Measurements from ENCODE around the gene COL24A1. TPM values are rescaled to one million over a fixed set of nuclear protein-coding genes. Genes with fewer than 3 reads are reported as not detected.
"Not testable (repeated sequence)": the region's sequence is repeated elsewhere in the genome, so short reads cannot be mapped to it uniquely, and the experiment has no call there.

The COL24A1 gene
- total RNA-seq, 2 experiments from 2014 or later: not detected

GRCh38 chr1:86140281-86140880 lies 16.2 kb downstream of the COL24A1 start:
- CTCF ChIA-PET: no interaction called here

GRCh38 chr1:86138746-86139145 lies 17.8 kb downstream of the COL24A1 start:
- H3K27me3 Mint-ChIP-seq: no peaks in the 10 kb centered on the region
- H3K27ac Mint-ChIP-seq: no peak overlapping the region
- no peak overlapping the region for H3K4me3 Mint-ChIP-seq
- ChIA-PET CTCF (no interaction called here), POLR2A (no interaction called here)
- no peaks in the 10 kb centered on the region for H3K4me1 Mint-ChIP-seq
- no peaks in the 10 kb centered on the region for H3K36me3 Mint-ChIP-seq (ENCODE audit: low read depth)
- H3K9me3 Mint-ChIP-seq: no peaks in the 10 kb centered on the region
- DNase-seq: no peak

More at GRCh38 chr1:86140281-86140880, 16.2 kb downstream of the COL24A1 start:
- H3K4me3 Mint-ChIP-seq: no peak overlapping the region
- no peaks in the 10 kb centered on the region for H3K27me3 Mint-ChIP-seq
- H3K9me3 Mint-ChIP-seq: no peaks in the 10 kb centered on the region
- POLR2A ChIA-PET: no interaction called here
- H3K27ac Mint-ChIP-seq: no peak overlapping the region
- no peaks in the 10 kb centered on the region for H3K4me1 Mint-ChIP-seq
- DNase-seq: no peak
- H3K36me3 Mint-ChIP-seq (ENCODE audit: low read depth): no peaks in the 10 kb centered on the region

GRCh38 chr1:86137436-86137835 lies 19.1 kb downstream of the COL24A1 start:
- Mint-ChIP-seq H3K4me1 (no peaks in the 10 kb centered on the region), H3K9me3 (no peaks in the 10 kb centered on the region), H3K36me3 (ENCODE audit: low read depth) (no peaks in the 10 kb centered on the region), H3K4me3 (no peak overlapping the region), H3K27me3 (no peaks in the 10 kb centered on the region), H3K27ac (no peak overlapping the region)
- ChIA-PET POLR2A (no interaction called here), CTCF (no interaction called here)
- DNase-seq: no peak

- peaks cover 2% of the 10 kb centered on the region for H3K4me1 Mint-ChIP-seq
- DNase-seq: no peak
- no peaks in the 10 kb centered on the region for H3K27me3 Mint-ChIP-seq
- no peaks in the 10 kb centered on the region for H3K36me3 Mint-ChIP-seq (ENCODE audit: low read depth)
- ChIA-PET CTCF (no interaction called here), POLR2A (no interaction called here)
- H3K9me3 Mint-ChIP-seq: no peaks in the 10 kb centered on the region
- no peak overlapping the region for H3K4me3 Mint-ChIP-seq
- H3K27ac Mint-ChIP-seq: no peak overlapping the region
Measured at GRCh38 chr1:86119214-86119764, 37.3 kb downstream of the COL24A1 start.

- CTCF ChIA-PET: no interaction called here
- H3K27me3 Mint-ChIP-seq: no peaks in the 10 kb centered on the region
- H3K4me1 Mint-ChIP-seq: peaks cover 2% of the 10 kb centered on the region
- peaks cover 5% of the 10 kb centered on the region for H3K9me3 Mint-ChIP-seq
- no peaks in the 10 kb centered on the region for H3K36me3 Mint-ChIP-seq (ENCODE audit: low read depth)
- H3K27ac Mint-ChIP-seq: no peak overlapping the region
- no peak for DNase-seq
- POLR2A ChIA-PET: no interaction called here
- H3K4me3 Mint-ChIP-seq: no peak overlapping the region
Measured at GRCh38 chr1:86114816-86115400, 41.7 kb downstream of the COL24A1 start.

- Mint-ChIP-seq H3K4me3 (no peak overlapping the region), H3K27me3 (no peaks in the 10 kb centered on the region), H3K4me1 (peaks cover 2% of the 10 kb centered on the region), H3K9me3 (peaks cover 5% of the 10 kb centered on the region), H3K27ac (no peak overlapping the region), H3K36me3 (ENCODE audit: low read depth) (no peaks in the 10 kb centered on the region)
- ChIA-PET CTCF (no interaction called here), POLR2A (no interaction called here)
- no peak for DNase-seq
Measured at GRCh38 chr1:86114236-86114635, 42.3 kb downstream of the COL24A1 start.

- H3K27me3 Mint-ChIP-seq; H3K36me3 Mint-ChIP-seq (ENCODE audit: low read depth); H3K27ac Mint-ChIP-seq; H3K9me3 Mint-ChIP-seq; CTCF ChIA-PET; DNase-seq; POLR2A ChIA-PET; H3K4me1 Mint-ChIP-seq; H3K4me3 Mint-ChIP-seq: not testable (repeated sequence)
Measured at GRCh38 chr1:86111590-86111989, 45.0 kb downstream of the COL24A1 start.

- DNase-seq: no peak
- CTCF ChIA-PET: no interaction called here
- POLR2A ChIA-PET: no interaction called here
- no peak overlapping the region for H3K4me3 Mint-ChIP-seq
- H3K36me3 Mint-ChIP-seq (ENCODE audit: low read depth): no peaks in the 10 kb centered on the region
- no peaks in the 10 kb centered on the region for H3K4me1 Mint-ChIP-seq
- no peak overlapping the region for H3K27ac Mint-ChIP-seq
- H3K9me3 Mint-ChIP-seq: peaks cover 5% of the 10 kb centered on the region
- H3K27me3 Mint-ChIP-seq: no peaks in the 10 kb centered on the region
Measured at GRCh38 chr1:86110451-86111129, 46.0 kb downstream of the COL24A1 start.

- no peak overlapping the region for H3K27ac Mint-ChIP-seq
- H3K9me3 Mint-ChIP-seq: no peaks in the 10 kb centered on the region
- no peaks in the 10 kb centered on the region for H3K4me1 Mint-ChIP-seq
- ChIA-PET CTCF (no interaction called here), POLR2A (no interaction called here)
- no peaks in the 10 kb centered on the region for H3K27me3 Mint-ChIP-seq
- H3K4me3 Mint-ChIP-seq: no peak overlapping the region
- no peaks in the 10 kb centered on the region for H3K36me3 Mint-ChIP-seq (ENCODE audit: low read depth)
- DNase-seq: no peak
Measured at GRCh38 chr1:86105533-86105866, 51.1 kb downstream of the COL24A1 start.

- POLR2A ChIA-PET: no interaction called here
- Mint-ChIP-seq H3K27me3 (no peaks in the 10 kb centered on the region), H3K27ac (no peak overlapping the region), H3K4me1 (no peaks in the 10 kb centered on the region), H3K36me3 (ENCODE audit: low read depth) (no peaks in the 10 kb centered on the region), H3K4me3 (no peak overlapping the region), H3K9me3 (no peaks in the 10 kb centered on the region)
- CTCF ChIA-PET: no interaction called here
- DNase-seq: no peak
Measured at GRCh38 chr1:86104606-86105532, 51.7 kb downstream of the COL24A1 start.

GRCh38 chr1:86101616-86102015 lies 55.0 kb downstream of the COL24A1 start:
- no peak overlapping the region for H3K27ac Mint-ChIP-seq
- no peaks in the 10 kb centered on the region for H3K9me3 Mint-ChIP-seq
- H3K4me3 Mint-ChIP-seq: no peak overlapping the region
- no peaks in the 10 kb centered on the region for H3K4me1 Mint-ChIP-seq
- no peak for DNase-seq
- H3K36me3 Mint-ChIP-seq (ENCODE audit: low read depth): no peaks in the 10 kb centered on the region
- no peaks in the 10 kb centered on the region for H3K27me3 Mint-ChIP-seq
- ChIA-PET POLR2A (no interaction called here), CTCF (no interaction called here)

GRCh38 chr1:86100401-86100800 lies 56.2 kb downstream of the COL24A1 start:
- Mint-ChIP-seq H3K4me1 (no peaks in the 10 kb centered on the region), H3K9me3 (no peaks in the 10 kb centered on the region), H3K27me3 (no peaks in the 10 kb centered on the region), H3K4me3 (no peak overlapping the region), H3K36me3 (ENCODE audit: low read depth) (no peaks in the 10 kb centered on the region), H3K27ac (no peak overlapping the region)
- DNase-seq: no peak
- ChIA-PET CTCF (no interaction called here), POLR2A (no interaction called here)

GRCh38 chr1:86089765-86090164 lies 66.8 kb downstream of the COL24A1 start:
- Mint-ChIP-seq H3K4me3 (no peak overlapping the region), H3K36me3 (ENCODE audit: low read depth) (no peaks in the 10 kb centered on the region), H3K27ac (no peak overlapping the region), H3K4me1 (no peaks in the 10 kb centered on the region), H3K9me3 (no peaks in the 10 kb centered on the region), H3K27me3 (no peaks in the 10 kb centered on the region)
- POLR2A ChIA-PET: no interaction called here
- CTCF ChIA-PET: no interaction called here
- no peak for DNase-seq

Measured in activated CD4-positive, alpha-beta memory T cell treated with anti-CD3 and anti-CD28 coated beads, Interleukin-2, amount 10 ng/mL, durations not matched to agents 7 days and 5 days (primary cell).